Breast epithelium (tissue), 4 donors: ENCODE measurements around the gene ARID1A. TPM values are rescaled to one million over a fixed set of nuclear protein-coding genes. Genes with fewer than 3 reads are reported as not detected.

Experiments used
- DNase-seq, 2 donors: peaks; one replicate each; pipeline ENCODE4 v3.0.0-alpha.2; 2019; ENCODE audit warnings: low spot score in 2 of 2
- H3K27ac ChIP-seq, 2 donors: fragments of 200-600 bp; sonication (generic) in 1 of 2; one replicate each; pipeline ENCODE4 v1.5.1; 2016 to 2019; ENCODE audit warnings: mild to moderate bottlenecking in 1 of 2
- H3K27me3 ChIP-seq, 2 donors: fragments of 200-600 bp; sonication (generic) in 1 of 2; one replicate each; pipeline versions ENCODE4 v1.5.1 to v1.6.0; 2017 to 2019; ENCODE audit warnings: control low read depth in 1 of 2, mild to moderate bottlenecking in 1 of 2
- H3K36me3 ChIP-seq: fragments of 200-600 bp; one replicate; pipeline ENCODE4 v1.5.1; 2019
- H3K4me1 ChIP-seq, 2 donors: fragments of 200-600 bp; sonication (generic); one replicate each; pipeline ENCODE4 v1.5.1; 2016 to 2019; ENCODE audit warnings: control low read depth in 1 of 2
- H3K4me3 ChIP-seq, 3 donors: fragments of 200-600 bp; sonication (generic); 1 replicate in 2 of 3; 2 replicates in 1 of 3; pipeline ENCODE4 v1.5.1; 2016 to 2019; ENCODE audit warnings: mild to moderate bottlenecking in 3 of 3, moderate library complexity in 2 of 3
- H3K9me3 ChIP-seq, 2 donors: fragments of 200-600 bp; sonication (generic) in 1 of 2; one replicate each; pipeline ENCODE4 v1.5.1; 2016 to 2019; ENCODE audit warnings: control low read depth in 1 of 2
- POLR2A ChIP-seq: fragments of 450-650 bp; IDR thresholded peaks from one replicate; pipeline ENCODE4 v1.6.1; 2016; ENCODE audit warnings: antibody characterized with exemption, mild to moderate bottlenecking, moderate library complexity
- POLR2AphosphoS5 ChIP-seq, 3 donors: sonication (generic); formaldehyde crosslinking; IDR thresholded peaks; one replicate each; pipeline ENCODE4 v1.6.1; 2017; ENCODE audit warnings: antibody characterized with exemption in 3 of 3
- intact Hi-C: fragments of 100-400 bp; cut with DNase I; formaldehyde crosslinking; loops from one replicate; pipeline ENCODE4 v1.15.1; 2023; ENCODE audit warnings: low total_unique reads
- total RNA-seq, 3 donors: library from RNA; depleted of rRNA; stranded (reverse); fragments of >200 nt; gene quantifications; one replicate each; pipeline ENCODE4 v1.1.0, GENCODE V29; 2016
- TF ChIP-seq, protein P1 (sequence below), 3 donors: fragments of 450-650 bp; IDR thresholded peaks; one replicate each; pipeline ENCODE4 v1.5.1; 2016 to 2017; ENCODE audit warnings: antibody characterized with exemption in 3 of 3, mild to moderate bottlenecking in 3 of 3, moderate library complexity in 3 of 3

ARID1A gene
- total RNA-seq, 3 donors from 2014 or later, result 32.8 to 41.9 (median 35.4) TPM

DNA sequence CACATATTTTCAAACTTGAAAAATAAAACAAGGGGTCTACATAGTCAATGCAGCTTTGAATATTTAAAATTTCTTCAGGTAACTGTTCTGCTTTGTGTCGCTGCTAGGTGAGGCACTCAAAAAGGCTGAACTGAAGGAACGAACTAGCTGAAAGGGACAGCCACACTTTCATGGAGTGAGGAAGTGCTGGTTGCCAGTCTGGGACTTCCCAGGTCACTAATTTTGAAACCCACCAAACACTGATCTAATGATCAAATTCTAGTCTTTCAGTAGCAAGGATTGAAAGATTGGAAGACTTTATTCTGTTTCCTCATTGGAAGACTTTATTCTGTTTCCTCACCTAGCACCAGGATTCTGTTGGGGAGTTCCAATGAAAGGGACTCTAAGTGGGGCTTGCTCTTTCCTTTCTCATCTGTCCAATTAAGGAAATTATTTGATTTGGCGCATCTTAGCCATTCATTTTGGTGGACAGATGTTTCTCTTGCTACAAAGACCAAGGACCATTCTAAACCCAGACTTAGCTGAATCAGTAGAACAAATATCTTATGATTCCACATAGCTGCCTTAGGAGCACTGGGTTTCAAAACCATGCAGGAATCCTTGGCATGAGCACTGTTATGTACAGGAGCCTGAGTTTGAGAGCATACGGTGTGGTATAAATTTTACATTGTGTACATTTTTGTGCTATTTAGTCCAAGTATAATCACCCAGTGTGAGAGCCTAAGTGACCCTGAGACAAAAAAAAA is 10.9 kb upstream of the ARID1A start:
- Histone ChIP-seq H3K27ac (no peak overlapping the region), H3K36me3 (no peaks in the 10 kb centered on the region), H3K4me3 (no peak overlapping the region), H3K27me3 (no peaks in the 10 kb centered on the region), H3K4me1 (no peaks in the 10 kb centered on the region), H3K9me3 (no peaks in the 10 kb centered on the region)
- intact Hi-C loops, result no loop called here
- no peak for TF ChIP-seq POLR2AphosphoS5 (IDR thresholded peaks at IDR 0.05)
- TF ChIP-seq POLR2A, result no peak
- TF ChIP-seq, protein P1, sequence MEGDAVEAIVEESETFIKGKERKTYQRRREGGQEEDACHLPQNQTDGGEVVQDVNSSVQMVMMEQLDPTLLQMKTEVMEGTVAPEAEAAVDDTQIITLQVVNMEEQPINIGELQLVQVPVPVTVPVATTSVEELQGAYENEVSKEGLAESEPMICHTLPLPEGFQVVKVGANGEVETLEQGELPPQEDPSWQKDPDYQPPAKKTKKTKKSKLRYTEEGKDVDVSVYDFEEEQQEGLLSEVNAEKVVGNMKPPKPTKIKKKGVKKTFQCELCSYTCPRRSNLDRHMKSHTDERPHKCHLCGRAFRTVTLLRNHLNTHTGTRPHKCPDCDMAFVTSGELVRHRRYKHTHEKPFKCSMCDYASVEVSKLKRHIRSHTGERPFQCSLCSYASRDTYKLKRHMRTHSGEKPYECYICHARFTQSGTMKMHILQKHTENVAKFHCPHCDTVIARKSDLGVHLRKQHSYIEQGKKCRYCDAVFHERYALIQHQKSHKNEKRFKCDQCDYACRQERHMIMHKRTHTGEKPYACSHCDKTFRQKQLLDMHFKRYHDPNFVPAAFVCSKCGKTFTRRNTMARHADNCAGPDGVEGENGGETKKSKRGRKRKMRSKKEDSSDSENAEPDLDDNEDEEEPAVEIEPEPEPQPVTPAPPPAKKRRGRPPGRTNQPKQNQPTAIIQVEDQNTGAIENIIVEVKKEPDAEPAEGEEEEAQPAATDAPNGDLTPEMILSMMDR (IDR thresholded peaks at IDR 0.05), result no peak
- DNase-seq, result no peak

DNA sequence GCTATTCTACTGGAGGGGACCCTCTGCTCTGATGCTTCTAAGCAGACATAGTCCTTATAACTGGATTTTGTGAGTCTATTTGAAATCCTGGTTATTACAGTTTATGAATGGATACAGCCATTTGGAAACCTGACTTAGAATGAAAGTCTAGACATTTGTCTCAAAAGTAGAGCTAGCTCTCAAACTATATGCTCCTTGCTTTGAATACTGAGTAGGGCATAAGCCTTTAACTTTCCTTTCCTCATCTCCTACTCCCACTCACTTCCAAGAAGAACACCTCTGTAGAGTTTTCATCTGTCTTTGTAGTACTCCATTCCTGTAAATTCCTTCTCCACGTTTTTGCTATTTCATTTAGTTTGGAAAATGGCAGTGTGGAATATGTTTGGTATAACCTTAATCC is 9.0 kb upstream of the ARID1A start:
- intact Hi-C loops, result no loop called here

DNA sequence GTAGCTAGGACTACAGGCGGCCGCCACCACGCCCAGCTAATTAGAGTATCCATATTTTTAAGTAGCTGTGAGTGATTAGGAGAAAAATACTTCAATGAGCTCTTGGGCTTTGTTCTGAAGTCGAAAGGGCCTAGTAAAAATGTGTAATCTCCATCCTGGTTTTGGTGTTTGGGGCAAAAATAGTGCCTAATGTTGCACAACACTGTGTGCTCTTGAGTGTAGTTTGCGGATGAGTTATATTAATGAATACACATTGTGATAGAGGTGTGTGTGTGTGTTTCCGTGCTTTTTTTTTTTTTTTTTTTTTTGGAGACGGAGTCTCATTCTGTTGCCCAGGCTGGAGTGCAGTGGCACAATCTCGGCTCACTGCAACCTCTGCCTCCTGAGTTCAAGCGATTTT is 6.3 kb upstream of the ARID1A start:
- Histone ChIP-seq H3K4me1 (peaks cover 6 to 8% of the 10 kb centered on the region in 2 donors), H3K36me3 (no peaks in the 10 kb centered on the region), H3K27ac (peak overlapping the region in 1 of 2 donors; percentile 60), H3K4me3 (no peak overlapping the region), H3K9me3 (no peaks in the 10 kb centered on the region), H3K27me3 (no peaks in the 10 kb centered on the region)
- no peak for TF ChIP-seq POLR2A
- TF ChIP-seq, protein P1 (IDR thresholded peaks at IDR 0.05), result no peak
- TF ChIP-seq POLR2AphosphoS5 (IDR thresholded peaks at IDR 0.05), result no peak
- no peak for DNase-seq
- intact Hi-C loops, result no loop called here

More for the DNA sequence above, 9.0 kb upstream of the ARID1A start:
- H3K27me3 ChIP-seq, result no peaks in the 10 kb centered on the region
- no peak for DNase-seq
- no peaks in the 10 kb centered on the region for H3K36me3 ChIP-seq
- no peak for TF ChIP-seq POLR2A
- TF ChIP-seq POLR2AphosphoS5 (IDR thresholded peaks at IDR 0.05), result no peak
- TF ChIP-seq, protein P1 (IDR thresholded peaks at IDR 0.05), result no peak
- no peak overlapping the region for H3K27ac ChIP-seq
- no peak overlapping the region for H3K4me3 ChIP-seq
- H3K4me1 ChIP-seq, result no peaks in the 10 kb centered on the region
- no peaks in the 10 kb centered on the region for H3K9me3 ChIP-seq

DNA sequence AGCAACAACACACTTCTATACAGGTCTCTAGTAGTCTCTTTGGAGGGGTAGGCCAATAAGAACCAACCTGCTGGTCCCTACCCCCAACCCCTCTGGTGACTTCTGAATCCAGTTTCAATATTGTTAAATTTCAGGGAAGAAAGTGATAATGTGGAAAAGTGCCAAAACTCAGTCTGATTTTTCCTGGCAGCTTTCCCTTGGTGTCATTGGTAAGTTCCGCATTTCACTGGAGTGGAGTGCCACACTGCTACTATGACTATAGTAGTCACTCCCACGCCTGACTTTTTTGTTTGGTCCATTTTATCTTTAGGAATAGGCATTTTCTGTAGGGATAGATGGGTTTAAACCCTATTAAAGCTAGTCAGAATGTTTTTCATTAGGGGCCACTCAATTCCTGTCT is 5.7 kb upstream of the ARID1A start:
- Histone ChIP-seq H3K27me3 (no peaks in the 10 kb centered on the region), H3K9me3 (no peaks in the 10 kb centered on the region), H3K36me3 (no peaks in the 10 kb centered on the region), H3K27ac (peak overlapping the region; percentile 16 to 60), H3K4me3 (no peak overlapping the region), H3K4me1 (peaks cover 8 to 12% of the 10 kb centered on the region in 2 donors)
- TF ChIP-seq POLR2A (no peak), POLR2AphosphoS5 (IDR thresholded peaks at IDR 0.05) (no peak)
- TF ChIP-seq, protein P1 (IDR thresholded peaks at IDR 0.05), result no peak
- intact Hi-C loops, result no loop called here
- DNase-seq, result no peak

DNA sequence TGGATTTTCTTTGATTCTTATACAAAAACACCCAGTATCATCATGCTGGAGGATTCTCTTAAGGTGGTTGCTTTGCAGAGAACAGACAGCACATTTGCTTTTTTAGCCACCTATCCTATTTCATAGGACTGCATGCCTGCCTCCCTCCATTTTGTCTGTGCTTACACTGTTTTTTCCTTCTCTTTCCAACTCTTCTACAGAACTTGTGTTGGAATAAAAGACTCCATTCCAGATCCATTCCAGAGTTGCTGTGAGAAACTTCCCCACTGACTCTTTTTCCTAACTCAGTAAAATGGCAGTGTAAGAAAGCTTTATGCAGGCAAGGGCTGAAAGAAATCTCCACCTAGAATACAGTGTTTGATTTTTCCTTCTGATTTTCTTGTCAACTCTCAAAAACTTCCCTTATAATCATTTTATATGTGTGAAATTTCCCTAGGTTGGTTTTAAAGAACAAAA is 5.2 kb upstream of the ARID1A start:
- no peak for DNase-seq
- intact Hi-C loops, result no loop called here
- no peaks in the 10 kb centered on the region for H3K36me3 ChIP-seq
- TF ChIP-seq POLR2AphosphoS5 (IDR thresholded peaks at IDR 0.05) (no peak), POLR2A (no peak)
- TF ChIP-seq, protein P1 (IDR thresholded peaks at IDR 0.05), result no peak
- peaks cover 8 to 16% of the 10 kb centered on the region in 2 donors for H3K4me1 ChIP-seq
- H3K27ac ChIP-seq, result peak overlapping the region in 1 of 2 donors; percentile 60
- no peak overlapping the region for H3K4me3 ChIP-seq
- no peaks in the 10 kb centered on the region for H3K27me3 ChIP-seq
- no peaks in the 10 kb centered on the region for H3K9me3 ChIP-seq
